Measurements from ENCODE around the gene PRELID1.

PRELID1 gene

DNA sequence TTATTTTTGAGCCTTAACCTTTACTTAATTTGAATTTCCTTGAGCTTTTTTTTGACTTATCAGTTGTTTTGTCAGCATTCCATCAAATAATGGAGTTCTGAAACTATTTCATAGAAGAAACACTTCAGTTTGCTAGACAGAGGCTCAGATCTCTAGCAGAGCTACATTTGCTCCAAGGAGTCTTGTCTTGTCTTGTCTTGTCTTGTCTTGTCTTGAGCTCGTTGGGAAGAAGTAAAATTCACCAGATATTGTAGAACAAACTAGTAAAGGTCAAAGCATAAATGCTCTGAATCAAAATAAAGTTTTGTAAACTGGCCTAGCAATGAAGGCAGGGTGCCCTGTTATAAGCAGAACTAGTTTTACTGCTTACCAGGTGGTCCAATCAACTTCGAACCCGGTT is 33.6 kb upstream of the PRELID1 start:
- no peak overlapping the region for H3K27ac ChIP-seq (replicated peaks; ENCODE audit: low read length)

DNA sequence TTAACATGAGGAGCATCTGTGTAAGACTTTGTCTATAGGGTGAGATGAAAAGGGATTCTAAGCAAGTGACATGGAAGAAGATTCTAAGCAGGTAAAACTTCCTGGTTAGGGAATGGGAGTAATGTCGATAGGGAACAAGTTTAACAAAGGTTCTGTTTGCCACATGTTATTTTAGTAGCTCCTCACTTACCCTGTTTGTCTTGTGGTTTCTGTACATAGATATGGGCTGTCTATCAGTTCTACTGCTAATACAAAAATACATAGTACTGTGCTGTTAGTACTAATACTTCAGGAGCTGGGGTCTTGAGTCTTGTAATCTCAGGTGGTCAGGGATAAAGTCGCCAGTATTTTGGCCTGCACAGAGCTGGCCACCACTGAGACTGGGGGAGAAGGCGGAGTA is 32.9 kb upstream of the PRELID1 start:
- peaks cover 0 to 36% of the 10 kb centered on the region in 2 donors for H3K36me3 ChIP-seq (replicated peaks in 1 of 2; ENCODE audit: control insufficient read depth in 2 of 2, insufficient read depth in 2 of 2, low read length in 2 of 2)

More for the DNA sequence above, 33.6 kb upstream of the PRELID1 start:
- Histone ChIP-seq H3K9ac (ENCODE audit: low read depth, low read length, poor library complexity) (no peak overlapping the region), H4K91ac (ENCODE audit: low read depth, low read length, poor library complexity) (no peak overlapping the region), H2BK5ac (ENCODE audit: low read length) (no peak overlapping the region), H2BK12ac (ENCODE audit: low read length) (no peak overlapping the region), H2AK5ac (ENCODE audit: low read depth, low read length) (no peak overlapping the region), H3K14ac (ENCODE audit: low read length) (no peak overlapping the region), H3K4me2 (ENCODE audit: insufficient read depth, low read length, poor library complexity, severe bottlenecking) (no peak overlapping the region), H3K18ac (ENCODE audit: low read length) (no peak overlapping the region), H2BK15ac (ENCODE audit: low read length) (no peak overlapping the region), H3K4me1 (ENCODE audit: control insufficient read depth in 2 of 2, insufficient read depth in 1 of 2, low read depth in 1 of 2, low read length in 2 of 2) (no peaks in the 10 kb centered on the region), H2AFZ (ENCODE audit: low read length) (no peak overlapping the region), H3K9me3 (replicated peaks in 1 of 2; ENCODE audit: control insufficient read depth in 2 of 2, insufficient read depth in 1 of 2, low read depth in 1 of 2, low read length in 2 of 2) (no peaks in the 10 kb centered on the region), H3K79me1 (ENCODE audit: low read depth, low read length) (no peaks in the 10 kb centered on the region), H3K4ac (ENCODE audit: low read length) (no peak overlapping the region), H4K8ac (ENCODE audit: low read depth, low read length) (no peak overlapping the region), H3K4me3 (ENCODE audit: low read length in 2 of 2) (no peak overlapping the region), H2BK120ac (ENCODE audit: low read depth, low read length) (no peak overlapping the region), H3K36me3 (replicated peaks in 1 of 2; ENCODE audit: control insufficient read depth in 2 of 2, insufficient read depth in 2 of 2, low read length in 2 of 2) (peaks cover 0 to 39% of the 10 kb centered on the region in 2 donors), H3K23ac (ENCODE audit: low read depth, low read length, poor library complexity) (no peak overlapping the region), H3K27me3 (ENCODE audit: control insufficient read depth in 3 of 3, insufficient read depth in 3 of 3, low read depth in 1 of 3, low read length in 3 of 3) (peaks cover 0 to 14% (median 0%) of the 10 kb centered on the region in 3 experiments)
- DNase-seq (ENCODE audit: low spot score): no peak
- WGBS, 2 donors (ENCODE audit: extremely low coverage in 2 of 2, insufficient read length in 2 of 2, insufficient replicate concordance in 1 of 2): no CpG with 5 or more reads among the region's 3 CpGs

DNA sequence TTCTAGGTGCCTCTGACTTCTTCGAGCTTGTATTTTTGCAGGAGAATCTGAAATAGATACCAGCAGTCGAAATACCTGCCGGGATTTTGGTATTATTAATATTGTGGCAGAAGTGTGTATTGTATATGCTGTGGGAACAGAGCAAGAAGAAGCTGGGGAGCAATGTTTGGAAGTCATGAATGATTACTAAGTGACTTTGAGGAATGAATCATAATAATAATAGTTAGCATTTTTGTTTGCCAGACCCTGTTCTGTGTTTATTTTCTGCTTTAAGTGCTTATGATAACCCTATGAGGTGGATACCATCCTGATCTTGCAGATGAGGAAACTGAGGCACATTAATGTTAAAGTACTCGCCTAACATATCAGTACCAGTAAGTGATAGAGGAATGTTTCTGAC is 32.5 kb upstream of the PRELID1 start:
- H3K14ac ChIP-seq (ENCODE audit: low read length): no peak overlapping the region
- no peak overlapping the region for H2AFZ ChIP-seq (ENCODE audit: low read length)
- no peaks in the 10 kb centered on the region for H3K9me3 ChIP-seq (replicated peaks in 1 of 2; ENCODE audit: control insufficient read depth in 2 of 2, insufficient read depth in 1 of 2, low read depth in 1 of 2, low read length in 2 of 2)
- no peak overlapping the region for H3K4me3 ChIP-seq (ENCODE audit: low read length in 2 of 2)
- no peak overlapping the region for H2BK12ac ChIP-seq (ENCODE audit: low read length)
- no peak overlapping the region for H4K91ac ChIP-seq (ENCODE audit: low read depth, low read length, poor library complexity)
- H3K79me1 ChIP-seq (ENCODE audit: low read depth, low read length): no peaks in the 10 kb centered on the region
- H2BK15ac ChIP-seq (ENCODE audit: low read length): no peak overlapping the region
- no CpG with 5 or more reads among the region's 4 CpGs for WGBS, 2 donors (ENCODE audit: extremely low coverage in 2 of 2, insufficient read length in 2 of 2, insufficient replicate concordance in 1 of 2)
- H3K4ac ChIP-seq (ENCODE audit: low read length): no peak overlapping the region
- H3K36me3 ChIP-seq (replicated peaks in 1 of 2; ENCODE audit: control insufficient read depth in 2 of 2, insufficient read depth in 2 of 2, low read length in 2 of 2): peaks cover 0 to 34% of the 10 kb centered on the region in 2 donors
- H3K27me3 ChIP-seq (ENCODE audit: control insufficient read depth in 3 of 3, insufficient read depth in 3 of 3, low read depth in 1 of 3, low read length in 3 of 3): peaks cover 0 to 14% (median 0%) of the 10 kb centered on the region in 3 experiments
- H2BK120ac ChIP-seq (ENCODE audit: low read depth, low read length): no peak overlapping the region
- H3K9ac ChIP-seq (ENCODE audit: low read depth, low read length, poor library complexity): no peak overlapping the region
- H3K4me2 ChIP-seq (ENCODE audit: insufficient read depth, low read length, poor library complexity, severe bottlenecking): no peak overlapping the region
- no peak overlapping the region for H3K18ac ChIP-seq (ENCODE audit: low read length)
- no peak overlapping the region for H2BK5ac ChIP-seq (ENCODE audit: low read length)
- H4K8ac ChIP-seq (ENCODE audit: low read depth, low read length): no peak overlapping the region
- no peak overlapping the region for H3K27ac ChIP-seq (replicated peaks; ENCODE audit: low read length)
- DNase-seq (ENCODE audit: low spot score): no peak
- no peak overlapping the region for H2AK5ac ChIP-seq (ENCODE audit: low read depth, low read length)
- no peaks in the 10 kb centered on the region for H3K4me1 ChIP-seq (ENCODE audit: control insufficient read depth in 2 of 2, insufficient read depth in 1 of 2, low read depth in 1 of 2, low read length in 2 of 2)
- H3K23ac ChIP-seq (ENCODE audit: low read depth, low read length, poor library complexity): no peak overlapping the region

More for the DNA sequence above, 32.9 kb upstream of the PRELID1 start:
- Histone ChIP-seq H3K4me3 (ENCODE audit: low read length in 2 of 2) (no peak overlapping the region), H3K23ac (ENCODE audit: low read depth, low read length, poor library complexity) (no peak overlapping the region), H2BK15ac (ENCODE audit: low read length) (no peak overlapping the region), H4K91ac (ENCODE audit: low read depth, low read length, poor library complexity) (no peak overlapping the region), H2BK12ac (ENCODE audit: low read length) (no peak overlapping the region), H2BK5ac (ENCODE audit: low read length) (no peak overlapping the region), H3K27ac (replicated peaks; ENCODE audit: low read length) (no peak overlapping the region), H3K79me1 (ENCODE audit: low read depth, low read length) (no peaks in the 10 kb centered on the region), H3K14ac (ENCODE audit: low read length) (no peak overlapping the region), H2BK120ac (ENCODE audit: low read depth, low read length) (no peak overlapping the region), H3K4me1 (ENCODE audit: control insufficient read depth in 2 of 2, insufficient read depth in 1 of 2, low read depth in 1 of 2, low read length in 2 of 2) (no peaks in the 10 kb centered on the region), H3K9ac (ENCODE audit: low read depth, low read length, poor library complexity) (no peak overlapping the region), H3K4ac (ENCODE audit: low read length) (no peak overlapping the region), H3K27me3 (ENCODE audit: control insufficient read depth in 3 of 3, insufficient read depth in 3 of 3, low read depth in 1 of 3, low read length in 3 of 3) (peaks cover 0 to 14% (median 0%) of the 10 kb centered on the region in 3 experiments), H4K8ac (ENCODE audit: low read depth, low read length) (no peak overlapping the region), H3K4me2 (ENCODE audit: insufficient read depth, low read length, poor library complexity, severe bottlenecking) (no peak overlapping the region), H3K9me3 (replicated peaks in 1 of 2; ENCODE audit: control insufficient read depth in 2 of 2, insufficient read depth in 1 of 2, low read depth in 1 of 2, low read length in 2 of 2) (no peaks in the 10 kb centered on the region), H2AFZ (ENCODE audit: low read length) (no peak overlapping the region), H3K18ac (ENCODE audit: low read length) (no peak overlapping the region), H2AK5ac (ENCODE audit: low read depth, low read length) (no peak overlapping the region)
- no peak for DNase-seq (ENCODE audit: low spot score)
- no CpG with 5 or more reads among the region's 3 CpGs for WGBS, 2 donors (ENCODE audit: extremely low coverage in 2 of 2, insufficient read length in 2 of 2, insufficient replicate concordance in 1 of 2)

DNA sequence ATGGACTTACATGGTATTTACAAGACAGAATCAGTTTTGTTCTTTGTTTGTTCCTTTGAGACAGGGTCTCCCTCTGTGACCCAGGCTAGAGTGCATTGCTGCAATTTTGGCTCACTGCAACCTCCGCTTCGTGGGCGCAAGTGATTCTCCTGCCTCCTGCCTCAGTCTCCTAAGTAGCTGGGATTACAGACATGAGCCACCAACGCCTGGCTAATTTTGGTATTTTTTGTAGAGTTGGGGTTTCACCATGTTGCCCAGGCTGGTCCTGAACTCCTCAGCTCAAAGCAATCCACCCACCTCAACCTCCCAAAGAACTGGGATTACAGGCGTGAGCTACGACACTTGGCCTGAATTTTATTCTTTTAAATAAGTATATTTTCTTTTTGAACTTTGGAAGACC is 27.7 kb upstream of the PRELID1 start:
- peaks cover 0 to 9% (median 0%) of the 10 kb centered on the region in 3 experiments for H3K27me3 ChIP-seq (ENCODE audit: control insufficient read depth in 3 of 3, insufficient read depth in 3 of 3, low read depth in 1 of 3, low read length in 3 of 3)

More for the DNA sequence above, 27.7 kb upstream of the PRELID1 start:
- no peak overlapping the region for H3K4me2 ChIP-seq (ENCODE audit: insufficient read depth, low read length, poor library complexity, severe bottlenecking)
- no CpG with 5 or more reads among the region's 6 CpGs for WGBS, 2 donors (ENCODE audit: extremely low coverage in 2 of 2, insufficient read length in 2 of 2, insufficient replicate concordance in 1 of 2)
- H2AK5ac ChIP-seq (ENCODE audit: low read depth, low read length): no peak overlapping the region
- no peak for DNase-seq (ENCODE audit: low spot score)
- H3K14ac ChIP-seq (ENCODE audit: low read length): no peak overlapping the region
- no peak overlapping the region for H4K8ac ChIP-seq (ENCODE audit: low read depth, low read length)
- no peaks in the 10 kb centered on the region for H3K4me1 ChIP-seq (ENCODE audit: control insufficient read depth in 2 of 2, insufficient read depth in 1 of 2, low read depth in 1 of 2, low read length in 2 of 2)
- no peak overlapping the region for H2AFZ ChIP-seq (ENCODE audit: low read length)
- H3K27ac ChIP-seq (replicated peaks; ENCODE audit: low read length): no peak overlapping the region
- peaks cover 0 to 30% of the 10 kb centered on the region in 2 donors for H3K36me3 ChIP-seq (replicated peaks in 1 of 2; ENCODE audit: control insufficient read depth in 2 of 2, insufficient read depth in 2 of 2, low read length in 2 of 2)
- no peak overlapping the region for H2BK12ac ChIP-seq (ENCODE audit: low read length)
- no peak overlapping the region for H3K4me3 ChIP-seq (ENCODE audit: low read length in 2 of 2)
- no peaks in the 10 kb centered on the region for H3K9me3 ChIP-seq (replicated peaks in 1 of 2; ENCODE audit: control insufficient read depth in 2 of 2, insufficient read depth in 1 of 2, low read depth in 1 of 2, low read length in 2 of 2)
- peaks cover 2% of the 10 kb centered on the region for H3K79me1 ChIP-seq (ENCODE audit: low read depth, low read length)
- no peak overlapping the region for H3K9ac ChIP-seq (ENCODE audit: low read depth, low read length, poor library complexity)
- no peak overlapping the region for H3K4ac ChIP-seq (ENCODE audit: low read length)
- no peak overlapping the region for H4K91ac ChIP-seq (ENCODE audit: low read depth, low read length, poor library complexity)
- H3K23ac ChIP-seq (ENCODE audit: low read depth, low read length, poor library complexity): no peak overlapping the region
- H2BK15ac ChIP-seq (ENCODE audit: low read length): no peak overlapping the region
- H2BK120ac ChIP-seq (ENCODE audit: low read depth, low read length): no peak overlapping the region
- no peak overlapping the region for H2BK5ac ChIP-seq (ENCODE audit: low read length)
- H3K18ac ChIP-seq (ENCODE audit: low read length): no peak overlapping the region

Measured in neuronal stem cell (in vitro differentiated cells).